ENCODE data around the gene ACAP3. TPM values are rescaled to one million over a fixed set of nuclear protein-coding genes. Genes with fewer than 3 reads are reported as not detected.
A peak's percentile ranks its signal among the peaks of the same experiment; 100 is the strongest.

ACAP3 gene
- total and polyA plus RNA-seq, 2 experiments from 2014 or later, result 8.1 to 31.9 TPM

GRCh38 chr1:1344655-1345361 is 37.1 kb upstream of the ACAP3 start:
- ATAC-seq (peak; percentile 31), DNase-seq (ENCODE audit: low spot score) (no peak)
- H3K27ac Mint-ChIP-seq, result no peak overlapping the region
- H3K4me2 ChIP-seq, result no peak overlapping the region
- peaks cover 14% of the 10 kb centered on the region for H3K79me2 ChIP-seq (replicated peaks; ENCODE audit: insufficient read depth)
- H3K9me3 Mint-ChIP-seq, result no peaks in the 10 kb centered on the region; the same call in 2 of the 3 replicates
- no peak overlapping the region for H2AFZ ChIP-seq
- peaks cover 13% of the 10 kb centered on the region for H3K4me1 Mint-ChIP-seq
- no peak overlapping the region for H3K4me3 ChIP-seq
- H3F3A ChIP-seq (replicated peaks; ENCODE audit: low read depth), result peaks cover 15% of the 10 kb centered on the region
- H3K9me2 ChIP-seq (ENCODE audit: insufficient read depth), result no peaks in the 10 kb centered on the region
- peaks cover 7% of the 10 kb centered on the region; the same call in 1 of the 2 replicates for H3K4me1 ChIP-seq (ENCODE audit: insufficient read depth)
- peaks cover 3% of the 10 kb centered on the region for H4K20me1 ChIP-seq (replicated peaks; ENCODE audit: insufficient read depth)
- no peaks in the 10 kb centered on the region for H3K27me3 ChIP-seq (ENCODE audit: insufficient read depth)
- peaks cover 9% of the 10 kb centered on the region for H3K27me3 Mint-ChIP-seq (ENCODE audit: insufficient read depth, low read depth, poor library complexity)
- no peak overlapping the region for H3K4me3 Mint-ChIP-seq
- no peak overlapping the region for H3K27ac ChIP-seq (ENCODE audit: low read depth)
- no peaks in the 10 kb centered on the region for H3K36me3 ChIP-seq (ENCODE audit: insufficient read depth)
- H3K36me3 Mint-ChIP-seq (ENCODE audit: low read depth), result peaks cover 18% of the 10 kb centered on the region
- TF ChIP-seq REST (IDR thresholded peaks at IDR 0.05; ENCODE audit: unreplicated experiment) (no peak), CTCF (conservative IDR thresholded peaks at IDR 0.05; ENCODE audit: low read depth in 2 of 2) (peak; percentile 40 to 59)

GRCh38 chr1:1343811-1344421 is 36.2 kb upstream of the ACAP3 start:
- H3F3A ChIP-seq (replicated peaks; ENCODE audit: low read depth), result peaks cover 15% of the 10 kb centered on the region
- no peaks in the 10 kb centered on the region for H3K9me2 ChIP-seq (ENCODE audit: insufficient read depth)
- ATAC-seq, result no peak
- no peak overlapping the region for H3K27ac ChIP-seq (ENCODE audit: low read depth)
- Mint-ChIP-seq H3K27ac (no peak overlapping the region), H3K4me3 (no peak overlapping the region), H3K36me3 (ENCODE audit: low read depth) (peaks cover 18% of the 10 kb centered on the region), H3K27me3 (ENCODE audit: insufficient read depth, low read depth, poor library complexity) (peaks cover 10% of the 10 kb centered on the region), H3K4me1 (peaks cover 13% of the 10 kb centered on the region), H3K9me3 (no peaks in the 10 kb centered on the region; the same call in 2 of the 3 replicates)
- H3K27me3 ChIP-seq (ENCODE audit: insufficient read depth), result no peaks in the 10 kb centered on the region
- peaks cover 7% of the 10 kb centered on the region; the same call in 1 of the 2 replicates for H3K4me1 ChIP-seq (ENCODE audit: insufficient read depth)
- H3K4me3 ChIP-seq, result no peak overlapping the region
- H3K79me2 ChIP-seq (replicated peaks; ENCODE audit: insufficient read depth), result peaks cover 14% of the 10 kb centered on the region
- peaks cover 3% of the 10 kb centered on the region for H4K20me1 ChIP-seq (replicated peaks; ENCODE audit: insufficient read depth)
- no peak overlapping the region for H2AFZ ChIP-seq
- no peaks in the 10 kb centered on the region for H3K36me3 ChIP-seq (ENCODE audit: insufficient read depth)
- DNase-seq (ENCODE audit: low spot score), result no peak
- no peak overlapping the region for H3K4me2 ChIP-seq
- no peak for TF ChIP-seq EZH2phosphoT487 (IDR thresholded peaks at IDR 0.05; ENCODE audit: unreplicated experiment)
- no peak for TF ChIP-seq ZNF331 (CRISPR knock-in tag; IDR thresholded peaks at IDR 0.05; ENCODE audit: low read depth)
- TF ChIP-seq NANOG (IDR thresholded peaks at IDR 0.05; ENCODE audit: borderline replicate concordance), result no peak
- no peak for TF ChIP-seq POLR2AphosphoS5 (IDR thresholded peaks at IDR 0.05; ENCODE audit: low read depth)
- TF ChIP-seq ZNF462 (CRISPR knock-in tag; IDR thresholded peaks at IDR 0.05), result no peak

Data from GM23338 (cell line).